HG03159 (cell line): ENCODE results near the gene CCM2.
"Not testable (repeated sequence)": the region's sequence is repeated elsewhere in the genome, so short reads cannot be mapped to it uniquely, and the experiment has no call there.

ENCODE experiments used
- ATAC-seq: cut with Tn5 transposase; IDR thresholded peaks from one replicate; pipeline ENCODE4 v1.9.1; 2021; ENCODE audit warnings: mild to moderate bottlenecking, moderate library complexity; ENCODE audit not compliant: unreplicated experiment

The CCM2 gene

GRCh38 chr7:45028920-45029344 lies 28.9 kb downstream of the CCM2 start:
- ATAC-seq: no peak

DNA sequence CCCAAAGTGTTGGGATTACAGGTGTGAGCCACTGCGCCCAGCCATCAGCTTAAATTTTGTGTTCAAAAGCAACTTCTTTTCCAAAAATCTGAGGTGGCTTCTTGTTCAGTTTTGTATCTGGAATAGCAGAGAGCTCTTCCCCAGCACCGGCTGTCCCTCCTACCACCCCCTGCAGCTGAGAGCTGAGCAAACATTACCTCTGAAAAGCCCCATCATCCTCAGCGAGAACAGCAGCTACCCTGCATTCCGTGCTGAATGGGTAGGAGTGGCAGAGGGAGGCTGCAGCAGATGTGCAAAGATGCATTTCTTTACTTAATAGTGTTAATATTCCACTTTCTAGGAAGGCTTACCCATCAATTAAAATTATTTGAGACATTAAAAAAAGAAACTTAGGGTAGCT lies 31.8 kb downstream of the CCM2 start:
- no peak for ATAC-seq

GRCh38 chr7:45032421-45032820 lies 32.4 kb downstream of the CCM2 start:
- no peak for ATAC-seq

- no peak for ATAC-seq
Observed at GRCh38 chr7:45033261-45033930, 33.4 kb downstream of the CCM2 start.

DNA sequence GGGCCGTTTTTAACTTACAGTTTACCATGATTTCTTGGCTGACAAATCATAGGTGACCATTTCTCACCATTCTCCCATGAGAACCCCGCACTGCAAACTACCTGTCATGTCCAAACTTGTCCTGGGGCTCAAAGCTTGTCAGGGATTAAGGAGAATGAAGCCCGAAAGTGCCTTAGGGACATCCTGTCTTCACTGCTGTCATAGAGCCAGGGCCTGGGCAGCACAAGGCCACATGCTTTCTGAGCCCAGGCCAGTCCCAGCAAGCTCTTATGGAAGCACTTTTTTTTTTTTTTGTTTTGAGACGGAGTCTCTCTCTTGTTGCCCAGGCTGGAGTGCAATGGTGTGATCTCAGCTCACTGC lies 33.9 kb downstream of the CCM2 start:
- no peak for ATAC-seq

GRCh38 chr7:45034710-45035109 lies 34.7 kb downstream of the CCM2 start:
- ATAC-seq: not testable (repeated sequence)

GRCh38 chr7:45035371-45035770 lies 35.4 kb downstream of the CCM2 start:
- ATAC-seq: no peak

- no peak for ATAC-seq
Observed at GRCh38 chr7:45035893-45036292, 35.9 kb downstream of the CCM2 start.

DNA sequence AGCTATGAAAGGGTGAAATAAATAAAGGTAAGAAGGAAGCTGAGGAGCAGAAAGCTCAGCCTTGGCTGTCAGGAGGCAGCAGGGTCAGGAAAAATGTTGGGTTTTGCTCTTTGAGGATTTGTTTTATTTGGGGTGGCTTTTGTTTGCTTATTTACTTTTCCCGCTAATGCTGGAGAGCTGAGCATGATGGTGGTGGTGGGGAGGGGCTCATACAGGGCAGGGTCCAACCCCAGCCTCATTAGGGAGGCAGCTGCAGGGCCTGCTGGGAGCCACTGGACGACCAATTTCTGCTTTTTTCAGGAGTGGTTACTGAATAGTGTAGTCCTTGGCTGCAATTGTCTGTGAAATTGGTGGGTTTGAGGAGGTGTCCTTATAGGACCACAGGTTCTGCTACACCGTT lies 36.3 kb downstream of the CCM2 start:
- ATAC-seq: no peak

GRCh38 chr7:45036796-45037195 lies 36.8 kb downstream of the CCM2 start:
- ATAC-seq: no peak

- ATAC-seq: no peak
Observed at GRCh38 chr7:45037876-45038275, 37.9 kb downstream of the CCM2 start.

DNA sequence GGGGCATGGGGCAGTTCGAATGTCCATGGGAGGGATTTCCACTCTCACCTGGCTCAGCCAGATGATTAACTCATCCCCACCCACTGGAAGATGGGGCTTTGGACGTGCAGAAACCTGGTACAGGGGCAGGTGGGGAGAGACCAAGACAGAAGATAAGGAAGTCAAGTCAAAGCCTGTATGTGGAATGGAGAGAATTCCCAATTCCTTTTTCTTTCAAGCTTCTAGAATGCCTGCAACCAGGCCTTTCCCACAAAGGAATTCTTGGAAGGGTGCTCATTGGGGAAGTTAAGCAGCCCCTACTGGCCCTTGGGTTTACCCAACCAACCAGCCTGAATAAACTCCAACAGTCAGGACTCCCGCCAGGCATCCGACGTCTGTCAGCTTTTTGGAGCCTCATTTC lies 39.1 kb downstream of the CCM2 start:
- ATAC-seq: no peak

DNA sequence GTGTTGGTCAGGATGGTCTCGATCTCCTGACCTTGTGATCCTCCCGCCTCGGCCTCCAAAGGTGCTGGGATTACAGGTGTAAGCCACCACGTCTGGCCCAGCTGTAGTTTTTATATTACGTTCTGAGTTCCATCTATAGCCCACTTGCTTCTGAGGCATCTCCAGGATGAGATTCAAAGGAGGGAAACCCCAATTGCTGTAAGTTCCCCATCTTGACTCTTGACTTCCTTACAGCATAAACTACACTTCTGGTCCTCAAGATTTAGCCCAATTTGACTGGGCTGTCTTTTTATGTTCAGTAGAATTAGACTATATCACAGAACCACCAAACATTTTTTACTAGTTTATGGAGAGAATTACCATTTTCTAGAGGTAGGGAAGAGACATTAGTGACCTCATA lies 44.3 kb downstream of the CCM2 start:
- ATAC-seq: no peak

- no peak for ATAC-seq
Observed at GRCh38 chr7:45048748-45049147, 48.7 kb downstream of the CCM2 start.

DNA sequence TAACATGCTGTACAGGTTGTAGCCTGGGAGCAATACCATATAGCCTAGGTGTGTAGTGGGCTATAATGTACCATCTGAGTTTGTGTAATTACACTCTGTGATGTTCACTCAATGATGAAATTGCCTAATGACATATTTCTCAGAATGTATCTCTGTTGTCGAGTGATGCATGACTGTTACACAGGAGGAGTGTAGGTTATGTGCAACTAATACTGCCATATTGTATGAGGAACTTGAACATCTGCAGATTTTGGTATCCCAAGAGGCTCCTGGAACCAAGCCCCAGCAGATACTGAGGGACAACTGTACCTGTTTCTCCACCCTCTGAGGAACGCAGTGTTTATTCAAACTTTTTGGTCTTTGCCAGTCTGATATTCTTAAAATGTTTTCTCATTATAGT lies 50.2 kb downstream of the CCM2 start:
- ATAC-seq: no peak

GRCh38 chr7:45052011-45052410 lies 52.0 kb downstream of the CCM2 start:
- no peak for ATAC-seq

GRCh38 chr7:45053401-45053800 lies 53.4 kb downstream of the CCM2 start:
- no peak for ATAC-seq

- ATAC-seq: no peak
Observed at GRCh38 chr7:45053941-45054340, 53.9 kb downstream of the CCM2 start.

GRCh38 chr7:45054442-45054841 lies 54.4 kb downstream of the CCM2 start:
- no peak for ATAC-seq

GRCh38 chr7:45055016-45055415 lies 55.0 kb downstream of the CCM2 start:
- no peak for ATAC-seq

DNA sequence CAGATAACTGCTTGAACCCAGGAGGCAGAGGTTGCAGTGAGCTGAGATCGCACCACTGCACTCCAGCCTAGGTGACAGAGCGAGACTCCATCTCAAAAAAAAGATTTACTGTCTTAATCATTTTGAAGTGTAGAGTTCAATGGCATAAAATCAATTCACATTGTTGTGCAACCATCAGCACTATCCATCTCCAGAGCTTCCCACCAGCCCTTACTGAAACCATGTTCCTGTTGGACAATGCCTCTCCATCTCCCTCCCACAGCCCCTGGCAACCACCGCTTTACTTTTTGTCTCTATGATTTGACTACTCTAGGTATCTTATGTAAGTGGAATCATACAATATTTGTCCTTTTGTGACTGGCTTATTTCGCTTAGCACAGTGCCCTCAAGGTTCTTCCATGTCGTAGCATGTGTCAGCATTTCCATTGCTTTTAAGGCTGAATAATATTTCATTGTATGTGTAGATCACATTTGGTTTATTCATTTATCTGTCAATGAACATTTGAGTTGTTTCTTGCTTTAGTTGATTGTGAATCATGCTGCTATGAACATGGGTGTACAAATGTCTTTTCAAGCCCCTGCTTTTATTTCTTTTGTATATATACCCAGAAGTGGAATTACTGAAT lies 55.7 kb downstream of the CCM2 start:
- ATAC-seq: no peak

- ATAC-seq: no peak
Observed at GRCh38 chr7:45057878-45058277, 57.9 kb downstream of the CCM2 start.

- ATAC-seq: no peak
Observed at GRCh38 chr7:45060295-45060694, 60.3 kb downstream of the CCM2 start.
